HepG2 (cell line): ENCODE results near the gene GFPT2. TPM values are rescaled to one million over a fixed set of nuclear protein-coding genes. Genes with fewer than 3 reads are reported as not detected.

Experiments
- ATM ChIP-seq: fragments of 450-650 bp; IDR thresholded peaks from 2 replicates; pipeline ENCODE4 v1.7.1; 2017; ENCODE audit warnings: mild to moderate bottlenecking, borderline replicate concordance
- BRD4 ChIP-seq: sonication (generic); formaldehyde crosslinking; IDR thresholded peaks from 2 replicates; pipeline ENCODE4 v1.4.0; 2020; ENCODE audit warnings: missing genetic modification reagents
- HMGA1 ChIP-seq: sonication (generic); formaldehyde crosslinking; conservative IDR thresholded peaks from 2 replicates; pipeline ENCODE4 v1.4.0; 2020; ENCODE audit warnings: missing genetic modification reagents
- MEIS1 ChIP-seq: sonication (generic); formaldehyde crosslinking; IDR thresholded peaks from 2 replicates; pipeline ENCODE4 v1.9.0; 2021; ENCODE audit warnings: mild to moderate bottlenecking, missing genetic modification reagents, moderate library complexity, borderline replicate concordance
- MYNN ChIP-seq: sonication (generic); formaldehyde crosslinking; IDR thresholded peaks from 2 replicates; pipeline ENCODE4 v1.4.0; 2020; ENCODE audit warnings: mild to moderate bottlenecking, low read depth, missing genetic modification reagents
- PAWR ChIP-seq: sonication (generic); formaldehyde crosslinking; IDR thresholded peaks from 2 replicates; pipeline ENCODE4 v1.4.0; 2020; ENCODE audit warnings: missing genetic modification reagents, mild to moderate bottlenecking, borderline replicate concordance
- PPARG ChIP-seq: conservative IDR thresholded peaks from 2 replicates; pipeline ENCODE4 v1.6.1; 2016; ENCODE audit warnings: missing biosample characterization, missing genetic modification reagents
- REL ChIP-seq: sonication (generic); formaldehyde crosslinking; conservative IDR thresholded peaks from 2 replicates; pipeline ENCODE4 v1.8.0; 2022; ENCODE audit warnings: mild to moderate bottlenecking, missing genetic modification reagents, moderate library complexity
- RORA ChIP-seq: sonication (generic); formaldehyde crosslinking; IDR thresholded peaks from 2 replicates; pipeline ENCODE4 v1.5.0; 2020; ENCODE audit warnings: mild to moderate bottlenecking, missing genetic modification reagents, moderate library complexity
- SATB2 ChIP-seq: sonication (generic); formaldehyde crosslinking; IDR thresholded peaks from 2 replicates; pipeline ENCODE4 v1.5.0; 2020; ENCODE audit warnings: missing genetic modification reagents
- SOX13 ChIP-seq, 3 experiments: fragments of 450-650 bp in 1 of 3; sonication (generic) in 1 of 3; formaldehyde crosslinking in 1 of 3; IDR thresholded peaks in 2 of 3; conservative IDR thresholded peaks in 1 of 3; 2 replicates each; pipeline versions ENCODE4 v1.5.0 to v1.6.1; 2016 to 2020; ENCODE audit warnings: antibody characterized with exemption in 1 of 3, mild to moderate bottlenecking in 1 of 3, missing compliant biosample characterization in 1 of 3, missing genetic modification reagents in 1 of 3, moderate library complexity in 1 of 3
- SP4 ChIP-seq: sonication (generic); formaldehyde crosslinking; IDR thresholded peaks from 2 replicates; pipeline ENCODE4 v1.8.1; 2023; ENCODE audit warnings: mild to moderate bottlenecking, missing genetic modification reagents
- TIGD3 ChIP-seq: sonication (generic); formaldehyde crosslinking; IDR thresholded peaks from 2 replicates; pipeline ENCODE4 v1.5.1; 2020; ENCODE audit warnings: mild to moderate bottlenecking, missing genetic modification reagents, borderline replicate concordance
- ZNF318 ChIP-seq: sonication (generic); formaldehyde crosslinking; IDR thresholded peaks from 2 replicates; pipeline ENCODE4 v1.4.0; 2020; ENCODE audit warnings: mild to moderate bottlenecking, missing genetic modification reagents
- ZNF441 ChIP-seq: sonication (generic); formaldehyde crosslinking; IDR thresholded peaks from 2 replicates; pipeline ENCODE4 v1.7.0; 2021; ENCODE audit warnings: missing genetic modification reagents, borderline replicate concordance
- ZNF775 ChIP-seq: sonication (generic); formaldehyde crosslinking; IDR thresholded peaks from 2 replicates; pipeline ENCODE4 v1.4.0; 2020; ENCODE audit warnings: missing genetic modification reagents, mild to moderate bottlenecking, moderate library complexity, borderline replicate concordance
- ZSCAN25 ChIP-seq: sonication (generic); formaldehyde crosslinking; IDR thresholded peaks from 2 replicates; pipeline ENCODE4 v1.8.0; 2022; ENCODE audit warnings: mild to moderate bottlenecking, missing genetic modification reagents
- polyA plus RNA-seq, 8 experiments: library from polyadenylated mRNA; depleted of rRNA in 3 of 8; stranded (reverse) in 7 of 8; unstranded in 1 of 8; fragments of >200 nt; fragmentation: Illumina TruSeq in 4 of 8; extraction: Trizol in 4 of 8; gene quantifications; 2 replicates each; pipeline versions ENCODE4 v1.2.1 to v1.2.3, GENCODE V29; 2011 to 2016; ENCODE audit warnings: low read depth in 4 of 8, missing spikeins in 1 of 8, mixed read lengths in 1 of 8; ENCODE audit not compliant: insufficient read depth in 1 of 8
- total RNA-seq, 5 experiments: library from RNA; depleted of rRNA; stranded (reverse); fragments of >200 nt; fragmentation: Illumina TruSeq; extraction: Trizol; gene quantifications; 2 replicates each; pipeline ENCODE4 v1.2.3, GENCODE V29; 2016; ENCODE audit warnings: low read depth in 1 of 5
- TF ChIP-seq, protein P1 (sequence below): sonication (generic); formaldehyde crosslinking; IDR thresholded peaks from 2 replicates; pipeline ENCODE4 v1.5.0; 2020; ENCODE audit warnings: missing genetic modification reagents, mild to moderate bottlenecking, borderline replicate concordance

Gene GFPT2
- total and polyA plus RNA-seq, 2 of the 13 experiments (the other 11 are each of a cell fraction or from before 2014, with no cell fraction given): 0.18 TPM

GRCh38 chr5:180313677-180314505 lies 39.2 kb downstream of the GFPT2 start (continued):
- TF ChIP-seq ZSCAN25 (CRISPR knock-in tag) (peak; percentile 96), SP4 (CRISPR knock-in tag) (0 out of 2 replicates have a peak, but pooled peaks have one; percentile 39), TIGD3 (CRISPR knock-in tag) (no peak), SOX13 (IDR thresholded peaks at IDR 0.05) (no peak), SOX13 (CRISPR knock-in tag; conservative IDR thresholded peaks at IDR 0.05 in 1 of 2, IDR thresholded peaks at IDR 0.05 in 1 of 2) (no peak), BRD4 (CRISPR knock-in tag) (0 out of 2 replicates have a peak, but pooled peaks have one; percentile 26), HMGA1 (CRISPR knock-in tag) (no peak), MYNN (CRISPR knock-in tag) (no peak), SATB2 (CRISPR knock-in tag) (no peak), RORA (CRISPR knock-in tag) (no peak), ZNF441 (CRISPR knock-in tag) (no peak), PPARG (CRISPR knock-in tag) (no peak), ZNF775 (no peak), ZNF318 (CRISPR knock-in tag) (no peak), REL (CRISPR knock-in tag) (no peak), PAWR (CRISPR knock-in tag) (no peak), MEIS1 (CRISPR knock-in tag) (no peak), ATM (no peak)
- TF ChIP-seq, protein P1, sequence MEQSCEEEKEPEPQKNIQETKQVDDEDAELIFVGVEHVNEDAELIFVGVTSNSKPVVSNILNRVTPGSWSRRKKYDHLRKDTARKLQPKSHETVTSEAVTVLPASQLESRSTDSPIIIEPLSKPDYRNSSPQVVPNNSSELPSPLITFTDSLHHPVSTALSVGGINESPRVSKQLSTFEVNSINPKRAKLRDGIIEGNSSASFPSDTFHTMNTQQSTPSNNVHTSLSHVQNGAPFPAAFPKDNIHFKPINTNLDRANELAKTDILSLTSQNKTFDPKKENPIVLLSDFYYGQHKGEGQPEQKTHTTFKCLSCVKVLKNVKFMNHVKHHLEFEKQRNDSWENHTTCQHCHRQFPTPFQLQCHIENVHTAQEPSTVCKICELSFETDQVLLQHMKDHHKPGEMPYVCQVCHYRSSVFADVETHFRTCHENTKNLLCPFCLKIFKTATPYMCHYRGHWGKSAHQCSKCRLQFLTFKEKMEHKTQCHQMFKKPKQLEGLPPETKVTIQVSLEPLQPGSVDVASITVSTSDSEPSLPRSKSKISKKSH: no peak
